ENCODE measurements around the gene ZFP62. TPM values are rescaled to one million over a fixed set of nuclear protein-coding genes. Genes with fewer than 3 reads are reported as not detected.

The ZFP62 gene
- total and polyA plus RNA-seq, 11 donors: 9.4 to 18.6 (median 13.8) TPM

GRCh38 chr5:180807654-180808414 lies 53.2 kb downstream of the ZFP62 start:
- peaks cover 0 to 22% (median 0%) of the 10 kb centered on the region in 9 donors for H3K36me3 ChIP-seq
- ATAC-seq (no peak), DNase-seq (peak in 1 of 5 donors; percentile 11)
- no peak for TF ChIP-seq CTCF (IDR thresholded peaks at IDR 0.05)
- no peak for TF ChIP-seq POLR2A (IDR thresholded peaks at IDR 0.05)
- H3K27ac ChIP-seq: peak overlapping the region in 10 of 12 donors; percentile 4 to 100 (median 70)
- H3K4me1 ChIP-seq: peaks cover 6 to 83% (median 57%) of the 10 kb centered on the region in 12 donors
- no peaks in the 10 kb centered on the region for H3K9me3 ChIP-seq
- peak overlapping the region in 7 of 12 donors; percentile 1 to 79 (median 69) for H3K4me3 ChIP-seq
- no peaks in the 10 kb centered on the region for H3K27me3 ChIP-seq
- intact Hi-C loops (cut with DNase I): loop anchor here in 4 of 10 donors (5.0 to 10.0 kb wide), 4 partner anchors 54 to 437 kb away; partner anchors contain the start of genes BTNL9 (in 1 of the 4), RACK1 (in 1 of the 4) and ZFP62 (in 1 of the 4)
- WGBS, 4 donors: 41 to 58% (median 45%) methylated on average over 6 of the region's 6 CpGs

GRCh38 chr5:180807046-180807445 lies 54.0 kb downstream of the ZFP62 start:
- H3K27me3 ChIP-seq: no peaks in the 10 kb centered on the region
- 73 to 94% (median 84%) methylated on average over 1 of the region's 1 CpG for WGBS, 4 donors
- no peak for DNase-seq
- no peaks in the 10 kb centered on the region for H3K9me3 ChIP-seq
- peak overlapping the region in 8 of 12 donors; percentile 11 to 100 (median 98) for H3K27ac ChIP-seq
- H3K4me1 ChIP-seq: peaks cover 6 to 82% (median 56%) of the 10 kb centered on the region in 12 donors
- intact Hi-C loops (cut with DNase I): loop anchor here in 4 of 10 donors (5.0 to 10.0 kb wide), 4 partner anchors 55 to 438 kb away; partner anchors contain the start of genes BTNL9 (in 1 of the 4), RACK1 (in 1 of the 4) and ZFP62 (in 1 of the 4)
- no peak for TF ChIP-seq POLR2A (IDR thresholded peaks at IDR 0.05)
- no peak for TF ChIP-seq CTCF (IDR thresholded peaks at IDR 0.05)
- peaks cover 0 to 22% (median 0%) of the 10 kb centered on the region in 9 donors for H3K36me3 ChIP-seq
- peak overlapping the region in 3 of 12 donors; percentile 64 to 79 (median 77) for H3K4me3 ChIP-seq
- no peak for ATAC-seq

- 59 to 78% (median 65%) methylated on average over 9 of the region's 9 CpGs for WGBS, 4 donors
Observed at GRCh38 chr5:180806351-180807011, 54.6 kb downstream of the ZFP62 start.

More at GRCh38 chr5:180806351-180807011, 54.6 kb downstream of the ZFP62 start:
- Histone ChIP-seq H3K4me3 (peak overlapping the region in 2 of 12 donors; percentile 64 to 77), H3K27me3 (no peaks in the 10 kb centered on the region), H3K4me1 (peaks cover 9 to 82% (median 56%) of the 10 kb centered on the region in 12 donors), H3K36me3 (peaks cover 0 to 27% (median 0%) of the 10 kb centered on the region in 9 donors), H3K27ac (peak overlapping the region in 9 of 12 donors; percentile 11 to 100 (median 98)), H3K9me3 (no peaks in the 10 kb centered on the region)
- DNase-seq (peak in 1 of 5 donors; percentile 17), ATAC-seq (no peak)
- intact Hi-C loops (cut with DNase I): loop anchor here in 4 of 10 donors (5.0 to 10.0 kb wide), 4 partner anchors 56 to 438 kb away; partner anchors contain the start of genes BTNL9 (in 1 of the 4), RACK1 (in 1 of the 4) and ZFP62 (in 1 of the 4)
- no peak for TF ChIP-seq CTCF (IDR thresholded peaks at IDR 0.05)
- no peak for TF ChIP-seq POLR2A (IDR thresholded peaks at IDR 0.05)
